GM18873 (cell line): Measurements from ENCODE around the gene TMEM205.
"Not testable (repeated sequence)": the region's sequence is repeated elsewhere in the genome, so short reads cannot be mapped to it uniquely, and the experiment has no call there.

Source experiments
- ATAC-seq: cut with Tn5 transposase; IDR thresholded peaks from one replicate; pipeline ENCODE4 v1.9.1; 2021; ENCODE audit warnings: mild to moderate bottlenecking, moderate library complexity, moderate number of reproducible peaks; ENCODE audit not compliant: unreplicated experiment, low FRiP score

TMEM205 gene

GRCh38 chr19:11346104-11346940 lies at the start of gene TMEM205, which contains the start of gene CCDC159:
TSS of gene TMEM205 (minus strand) at chr19:11346268. CDS start at chr19:11345619, 649 bp downstream.
TSS of gene CCDC159 (plus strand) at chr19:11346519. CDS start at chr19:11346607, 88 bp downstream.
- ATAC-seq: peak; percentile 87

- no peak for ATAC-seq
These were observed 45.0 kb upstream of the TMEM205 start for GRCh38 chr19:11390933-11391680.

- no peak for ATAC-seq
These were observed 44.3 kb upstream of the TMEM205 start for GRCh38 chr19:11390359-11390758.

GRCh38 chr19:11387162-11388034 lies 41.3 kb upstream of the TMEM205 start:
- ATAC-seq: no peak

- no peak for ATAC-seq
These were observed 38.7 kb upstream of the TMEM205 start for GRCh38 chr19:11384778-11385129.

- no peak for ATAC-seq
These were observed 37.6 kb upstream of the TMEM205 start for GRCh38 chr19:11383706-11384048.

- ATAC-seq: no peak
These were observed 37.0 kb upstream of the TMEM205 start for GRCh38 chr19:11382898-11383705.

- ATAC-seq: peak; percentile 79
These were observed 34.8 kb upstream of the TMEM205 start for GRCh38 chr19:11380653-11381537.

- no peak for ATAC-seq
These were observed 33.8 kb upstream of the TMEM205 start for GRCh38 chr19:11379857-11380350.

- ATAC-seq: not testable (repeated sequence)
These were observed 33.3 kb upstream of the TMEM205 start for GRCh38 chr19:11379269-11379845.

GRCh38 chr19:11378319-11379189 lies 32.5 kb upstream of the TMEM205 start:
- no peak for ATAC-seq

- no peak for ATAC-seq
These were observed 31.7 kb upstream of the TMEM205 start for GRCh38 chr19:11377756-11378155.

- no peak for ATAC-seq
These were observed 31.2 kb upstream of the TMEM205 start for GRCh38 chr19:11377237-11377636.

- ATAC-seq: no peak
These were observed 29.3 kb upstream of the TMEM205 start for GRCh38 chr19:11375143-11375948.

GRCh38 chr19:11374433-11375142 lies 28.5 kb upstream of the TMEM205 start, which contains the start of gene SWSAP1:
TSS of gene SWSAP1 (plus strand) at chr19:11374666. CDS start at chr19:11374681, 15 bp downstream.
- peak; percentile 90 for ATAC-seq

- no peak for ATAC-seq
These were observed 27.9 kb upstream of the TMEM205 start for GRCh38 chr19:11373885-11374432.
